ENCODE data around the gene SLC2A9. TPM values are rescaled to one million over a fixed set of nuclear protein-coding genes. Genes with fewer than 3 reads are reported as not detected.

Gene SLC2A9
- total RNA-seq, 1 donor from 2014 or later, result 25.2 TPM

- DNase-seq, result no peak
- Histone ChIP-seq H3K9me3 (no peaks in the 10 kb centered on the region), H3K4me1 (peaks cover 3% of the 10 kb centered on the region), H3K27ac (no peak overlapping the region), H3K4me3 (no peak overlapping the region), H3K36me3 (no peaks in the 10 kb centered on the region), H3K27me3 (ENCODE audit: low read depth) (no peaks in the 10 kb centered on the region)
- ATAC-seq, result no peak
- intact Hi-C loops (cut with DNase I), result no loop called here
- no peak for TF ChIP-seq CTCF (IDR thresholded peaks at IDR 0.05)
These were observed 24.8 kb downstream of the SLC2A9 start for GRCh38 chr4:9996319-9997110.

GRCh38 chr4:9994246-9994847 lies 26.9 kb downstream of the SLC2A9 start:
- no peak overlapping the region for H3K4me3 ChIP-seq

GRCh38 chr4:9989918-9990635 lies 31.2 kb downstream of the SLC2A9 start:
- intact Hi-C loops (cut with DNase I), result no loop called here
- ATAC-seq, result no peak

More at GRCh38 chr4:9994246-9994847, 26.9 kb downstream of the SLC2A9 start:
- Histone ChIP-seq H3K27me3 (ENCODE audit: low read depth) (no peaks in the 10 kb centered on the region), H3K36me3 (no peaks in the 10 kb centered on the region), H3K27ac (no peak overlapping the region), H3K9me3 (no peaks in the 10 kb centered on the region), H3K4me1 (peaks cover 3% of the 10 kb centered on the region)
- DNase-seq, result no peak
- ATAC-seq, result no peak
- no peak for TF ChIP-seq CTCF (IDR thresholded peaks at IDR 0.05)
- intact Hi-C loops (cut with DNase I), result no loop called here

DNA sequence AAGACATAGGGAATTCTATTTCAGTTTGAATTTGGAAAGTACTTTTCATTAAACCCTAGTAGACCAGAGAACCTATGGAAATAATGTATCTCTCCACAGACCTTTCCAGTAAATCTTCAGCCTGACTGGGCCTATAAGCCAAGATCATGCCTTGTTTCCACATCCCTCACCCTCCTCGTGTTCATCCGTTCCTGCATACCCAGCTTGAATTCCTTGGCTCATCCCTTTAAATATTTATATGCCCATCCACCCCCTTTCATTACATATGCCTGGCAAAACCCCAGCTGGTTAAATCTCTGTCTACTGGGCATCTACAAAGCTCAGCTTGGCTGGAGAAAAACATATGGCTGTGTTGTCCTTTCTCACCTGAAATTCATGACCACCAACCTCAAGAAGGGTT lies 32.4 kb downstream of the SLC2A9 start:
- Histone ChIP-seq H3K9me3 (no peaks in the 10 kb centered on the region), H3K4me3 (no peak overlapping the region), H3K36me3 (no peaks in the 10 kb centered on the region), H3K27ac (no peak overlapping the region), H3K27me3 (ENCODE audit: low read depth) (no peaks in the 10 kb centered on the region), H3K4me1 (no peaks in the 10 kb centered on the region)
- no peak for TF ChIP-seq CTCF (IDR thresholded peaks at IDR 0.05)
- no peak for DNase-seq
- intact Hi-C loops (cut with DNase I), result no loop called here
- no peak for ATAC-seq

More at GRCh38 chr4:9989918-9990635, 31.2 kb downstream of the SLC2A9 start:
- no peak for DNase-seq
- no peak for TF ChIP-seq CTCF (IDR thresholded peaks at IDR 0.05)
- Histone ChIP-seq H3K27ac (no peak overlapping the region), H3K4me1 (no peaks in the 10 kb centered on the region), H3K4me3 (no peak overlapping the region), H3K36me3 (no peaks in the 10 kb centered on the region), H3K9me3 (no peaks in the 10 kb centered on the region), H3K27me3 (ENCODE audit: low read depth) (no peaks in the 10 kb centered on the region)

- no peaks in the 10 kb centered on the region for H3K36me3 ChIP-seq
- no peak for TF ChIP-seq CTCF (IDR thresholded peaks at IDR 0.05)
- DNase-seq (no peak), ATAC-seq (no peak)
- H3K27me3 ChIP-seq (ENCODE audit: low read depth), result no peaks in the 10 kb centered on the region
- intact Hi-C loops (cut with DNase I), result no loop called here
- no peaks in the 10 kb centered on the region for H3K9me3 ChIP-seq
- H3K4me1 ChIP-seq, result no peaks in the 10 kb centered on the region
- no peak overlapping the region for H3K4me3 ChIP-seq
- no peak overlapping the region for H3K27ac ChIP-seq
These were observed 32.9 kb downstream of the SLC2A9 start for GRCh38 chr4:9988363-9988749.

All from lower lobe of right lung (tissue), 2 donors.